Brain (organoid and tissue), 1 donor: ENCODE data around the gene TCN2. TPM values are rescaled to one million over a fixed set of nuclear protein-coding genes. Genes with fewer than 3 reads are reported as not detected.

Experiments
- polyA plus RNA-seq: library from polyadenylated mRNA; stranded (reverse); fragments of 350-450 nt; fragmentation: Illumina TruSeq; extraction: RNeasy Lipid Tissue Mini Kit (QIAGEN cat#74804); gene quantifications from one replicate; pipeline ENCODE4 v1.2.3, GENCODE V29; 2015; ENCODE audit warnings: low read depth, low replicate concordance; ENCODE audit not compliant: insufficient read depth

Gene TCN2
- polyA plus RNA-seq, 1 donor from 2014 or later = 39.2 TPM

Other genes starting within 250 kb of the TCN2 start
- 8.0 TPM for gene RNF215, start 219.8 kb upstream of the TCN2 start, polyA plus RNA-seq
- 25.3 TPM for gene SEC14L2, start 210.2 kb upstream of the TCN2 start, polyA plus RNA-seq
- 10.5 TPM for gene MTFP1, start 181.4 kb upstream of the TCN2 start, polyA plus RNA-seq
- gene SEC14L3, start 135.2 kb upstream of the TCN2 start, polyA plus RNA-seq = not detected
- not detected for gene SEC14L4, start 101.5 kb upstream of the TCN2 start, polyA plus RNA-seq
- gene SEC14L6, start 60.4 kb upstream of the TCN2 start, polyA plus RNA-seq = 1.0 TPM
- gene GAL3ST1, start 32.5 kb upstream of the TCN2 start, polyA plus RNA-seq = 16.0 TPM
- gene PES1, start 15.3 kb upstream of the TCN2 start, polyA plus RNA-seq = 53.6 TPM
- gene SLC35E4, start 28.6 kb downstream of the TCN2 start, polyA plus RNA-seq = 3.0 TPM
- 4.2 TPM for gene DUSP18, start 60.7 kb downstream of the TCN2 start, polyA plus RNA-seq
- 11.2 TPM for gene OSBP2, start 87.7 kb downstream of the TCN2 start, polyA plus RNA-seq